Tibial artery (tissue), 4 donors: Measurements from ENCODE around the gene F7.
A peak's percentile ranks its signal among the peaks of the same experiment; 100 is the strongest.

Experiments
- DNase-seq, 2 donors: peaks; one replicate each; pipeline ENCODE4 v3.0.0-alpha.2; 2019
- H3K27ac ChIP-seq, 2 donors: fragments of 200-600 bp; sonication (generic) in 1 of 2; 1 replicate in 1 of 2; 2 replicates in 1 of 2; pipeline ENCODE4 v1.5.1; 2018 to 2019; ENCODE audit warnings: mild to moderate bottlenecking in 1 of 2
- H3K27me3 ChIP-seq, 2 donors: fragments of 200-600 bp; sonication (generic) in 1 of 2; one replicate each; pipeline versions ENCODE4 v1.5.1 to v1.6.0; 2016 to 2019
- H3K36me3 ChIP-seq, 3 donors: fragments of 200-600 bp; sonication (generic) in 2 of 3; one replicate each; pipeline ENCODE4 v1.5.1; 2016 to 2019; ENCODE audit warnings: mild to moderate bottlenecking in 2 of 3
- H3K4me1 ChIP-seq, 4 donors: fragments of 200-600 bp; sonication (generic) in 2 of 4; 1 replicate in 3 of 4; 2 replicates in 1 of 4; pipeline ENCODE4 v1.5.1; 2016 to 2019
- H3K4me3 ChIP-seq, 2 donors: fragments of 200-600 bp; sonication (generic) in 1 of 2; 1 replicate in 1 of 2; 2 replicates in 1 of 2; pipeline ENCODE4 v1.5.1; 2018 to 2019; ENCODE audit warnings: mild to moderate bottlenecking in 2 of 2
- H3K9me3 ChIP-seq, 3 donors: fragments of 200-600 bp; sonication (generic) in 1 of 3; one replicate each; pipeline ENCODE4 v1.5.1; 2016 to 2019
- CTCF ChIP-seq, 2 experiments: fragments of 200-600 bp in 1 of 2; fragments of 450-650 bp in 1 of 2; IDR thresholded peaks; one replicate each; pipeline ENCODE4 v1.5.1; 2017 to 2019; ENCODE audit warnings: antibody characterized with exemption in 2 of 2, mild to moderate bottlenecking in 1 of 2, moderate library complexity in 1 of 2
- intact Hi-C: fragments of 100-400 bp; cut with DNase I; formaldehyde crosslinking; loops from one replicate; pipeline ENCODE4 v1.15.0; 2023; ENCODE audit warnings: low total_unique reads

F7 gene

GRCh38 chr13:113121928-113122471, 16.4 kb downstream of the F7 start:
- Histone ChIP-seq H3K27ac (peak overlapping the region; percentile 52 to 62), H3K27me3 (no peaks in the 10 kb centered on the region), H3K36me3 (no peaks in the 10 kb centered on the region), H3K4me3 (peak overlapping the region; percentile 32 to 43), H3K9me3 (no peaks in the 10 kb centered on the region), H3K4me1 (peaks cover 0 to 9% (median 1%) of the 10 kb centered on the region in 4 donors)
- no peak for TF ChIP-seq CTCF (IDR thresholded peaks at IDR 0.05)
- DNase-seq, result peak in 1 of 2 donors; percentile 59
- intact Hi-C loops, result no loop called here

- DNase-seq, result peak; percentile 75 to 80
- Histone ChIP-seq H3K4me1 (peaks cover 0 to 9% (median 1%) of the 10 kb centered on the region in 4 donors), H3K4me3 (peak within 1 kb of the TSS; percentile 32 to 43), H3K27ac (peak within 1 kb of the TSS; percentile 52 to 62), H3K27me3 (no peaks in the 10 kb centered on the region), H3K9me3 (no peaks in the 10 kb centered on the region), H3K36me3 (no peaks in the 10 kb centered on the region)
- peak; percentile 4 to 28 for TF ChIP-seq CTCF (IDR thresholded peaks at IDR 0.05)
- intact Hi-C loops, result no loop called here
Observed at GRCh38 chr13:113122550-113123225, 17.1 kb downstream of the F7 start, which contains the start of gene F10. F10 (plus strand) TSS chr13:113122799; CDS start chr13:113122856, 57 bp downstream.

- H3K4me3 ChIP-seq, result peak overlapping the region; percentile 32 to 43
- no peaks in the 10 kb centered on the region for H3K36me3 ChIP-seq
- peak overlapping the region; percentile 52 to 62 for H3K27ac ChIP-seq
- no peak for TF ChIP-seq CTCF (IDR thresholded peaks at IDR 0.05)
- H3K9me3 ChIP-seq, result no peaks in the 10 kb centered on the region
- H3K27me3 ChIP-seq, result no peaks in the 10 kb centered on the region
- DNase-seq, result peak in 1 of 2 donors; percentile 60
- peaks cover 0 to 9% (median 1%) of the 10 kb centered on the region in 4 donors for H3K4me1 ChIP-seq
- intact Hi-C loops, result no loop called here
Observed at GRCh38 chr13:113123226-113124201, 17.9 kb downstream of the F7 start.

- intact Hi-C loops, result no loop called here
- Histone ChIP-seq H3K4me1 (peaks cover 0 to 9% (median 1%) of the 10 kb centered on the region in 4 donors), H3K27ac (no peak overlapping the region), H3K9me3 (no peaks in the 10 kb centered on the region), H3K4me3 (no peak overlapping the region), H3K27me3 (no peaks in the 10 kb centered on the region), H3K36me3 (no peaks in the 10 kb centered on the region)
- no peak for TF ChIP-seq CTCF (IDR thresholded peaks at IDR 0.05)
- DNase-seq, result peak in 1 of 2 donors; percentile 53
Observed at GRCh38 chr13:113124211-113124970, 18.8 kb downstream of the F7 start.
